Left lung (tissue), 10 donors: Measurements from ENCODE around the gene HAUS7. TPM values are rescaled to one million over a fixed set of nuclear protein-coding genes. Genes with fewer than 3 reads are reported as not detected.
A peak's percentile ranks its signal among the peaks of the same experiment; 100 is the strongest.

Source experiments
- ATAC-seq: fragments of 200-7000 bp; cut with Tn5 transposase; one replicate; pipeline ENCODE4 v1.9.1; 2020; ENCODE audit warnings: moderate library complexity
- DNase-seq, 4 donors: peaks; one replicate each; pipeline ENCODE4 v3.0.0-alpha.2; 2013 to 2020
- H3K27ac ChIP-seq, 2 donors: fragments of 200-600 bp; sonication (generic) in 1 of 2; one replicate each; pipeline versions ENCODE4 v1.5.0 to v1.8.0; 2020 to 2021
- H3K27me3 ChIP-seq, 2 donors: fragments of 200-600 bp; sonication (generic) in 1 of 2; one replicate each; pipeline versions ENCODE4 v1.5.0 to v1.8.0; 2020 to 2021
- H3K36me3 ChIP-seq, 2 donors: fragments of 200-600 bp; sonication (generic) in 1 of 2; one replicate each; pipeline versions ENCODE4 v1.5.0 to v1.8.0; 2020 to 2021
- H3K4me1 ChIP-seq, 2 donors: fragments of 200-600 bp; one replicate each; pipeline ENCODE4 v1.8.0; 2021
- H3K4me3 ChIP-seq, 2 donors: fragments of 200-600 bp; sonication (generic) in 1 of 2; one replicate each; pipeline versions ENCODE4 v1.5.0 to v1.8.0; 2020 to 2021; ENCODE audit warnings: mild to moderate bottlenecking in 1 of 2
- H3K9me3 ChIP-seq, 2 donors: fragments of 200-600 bp; sonication (generic) in 1 of 2; one replicate each; pipeline versions ENCODE4 v1.5.0 to v1.8.0; 2020 to 2021
- intact Hi-C, 2 donors: fragments of 100-400 bp; cut with DNase I; formaldehyde crosslinking; loops; one replicate each; pipeline versions ENCODE4 v1.11.2 to v1.14.2; 2022
- polyA plus RNA-seq, 6 donors: library from polyadenylated mRNA; unstranded; fragments of 120-200 nt; gene quantifications; one replicate each; pipeline ENCODE4 v1.2.1, GENCODE V29; 2013; ENCODE audit not compliant: insufficient read length in 6 of 6
- total RNA-seq, 2 donors: library from RNA; stranded (reverse); fragmentation: NEBNext Ultra II Directional; extraction: Animal tissue kit (Norgen Biotek cat#: 25700); gene quantifications; one replicate each; pipeline ENCODE4 v1.2.1, GENCODE V29; 2021
- TF ChIP-seq, protein P1 (sequence below), 2 donors: fragments of 200-600 bp; sonication (generic) in 1 of 2; IDR thresholded peaks; one replicate each; pipeline versions ENCODE4 v1.5.0 to v1.8.0; 2021; ENCODE audit warnings: antibody characterized with exemption in 2 of 2
- donor health status: DM: no; HTN: yes; CAD: no.
- donor health status: DM: no; HTN: no; CAD: no.

The HAUS7 gene
- total and polyA plus RNA-seq, 8 donors: 20.1 to 42.4 (median 33.7) TPM

- intact Hi-C loops: no loop called here
- Histone ChIP-seq H3K27me3 (no peaks in the 10 kb centered on the region), H3K4me1 (no peaks in the 10 kb centered on the region), H3K4me3 (no peak overlapping the region), H3K9me3 (no peaks in the 10 kb centered on the region), H3K27ac (no peak overlapping the region), H3K36me3 (peaks cover 0 to 8% of the 10 kb centered on the region in 2 donors)
- TF ChIP-seq, protein P1, sequence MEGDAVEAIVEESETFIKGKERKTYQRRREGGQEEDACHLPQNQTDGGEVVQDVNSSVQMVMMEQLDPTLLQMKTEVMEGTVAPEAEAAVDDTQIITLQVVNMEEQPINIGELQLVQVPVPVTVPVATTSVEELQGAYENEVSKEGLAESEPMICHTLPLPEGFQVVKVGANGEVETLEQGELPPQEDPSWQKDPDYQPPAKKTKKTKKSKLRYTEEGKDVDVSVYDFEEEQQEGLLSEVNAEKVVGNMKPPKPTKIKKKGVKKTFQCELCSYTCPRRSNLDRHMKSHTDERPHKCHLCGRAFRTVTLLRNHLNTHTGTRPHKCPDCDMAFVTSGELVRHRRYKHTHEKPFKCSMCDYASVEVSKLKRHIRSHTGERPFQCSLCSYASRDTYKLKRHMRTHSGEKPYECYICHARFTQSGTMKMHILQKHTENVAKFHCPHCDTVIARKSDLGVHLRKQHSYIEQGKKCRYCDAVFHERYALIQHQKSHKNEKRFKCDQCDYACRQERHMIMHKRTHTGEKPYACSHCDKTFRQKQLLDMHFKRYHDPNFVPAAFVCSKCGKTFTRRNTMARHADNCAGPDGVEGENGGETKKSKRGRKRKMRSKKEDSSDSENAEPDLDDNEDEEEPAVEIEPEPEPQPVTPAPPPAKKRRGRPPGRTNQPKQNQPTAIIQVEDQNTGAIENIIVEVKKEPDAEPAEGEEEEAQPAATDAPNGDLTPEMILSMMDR (IDR thresholded peaks at IDR 0.05): no peak
- ATAC-seq (no peak), DNase-seq (no peak)
Observed at GRCh38 chrX:153426204-153426603, 44.2 kb downstream of the HAUS7 start.

- Histone ChIP-seq H3K4me1 (no peaks in the 10 kb centered on the region), H3K9me3 (no peaks in the 10 kb centered on the region), H3K27me3 (no peaks in the 10 kb centered on the region), H3K4me3 (no peak overlapping the region), H3K27ac (no peak overlapping the region), H3K36me3 (peaks cover 0 to 23% of the 10 kb centered on the region in 2 donors)
- DNase-seq: peak in 2 of 4 donors; percentile 24 to 72
- peak; percentile 32 for ATAC-seq
- TF ChIP-seq, protein P1 (IDR thresholded peaks at IDR 0.05): no peak
- intact Hi-C loops: no loop called here
Observed at GRCh38 chrX:153423652-153424051, 46.7 kb downstream of the HAUS7 start.

- H3K36me3 ChIP-seq: peaks cover 0 to 23% of the 10 kb centered on the region in 2 donors
- H3K27ac ChIP-seq: no peak overlapping the region
- no peaks in the 10 kb centered on the region for H3K4me1 ChIP-seq
- DNase-seq (no peak), ATAC-seq (no peak)
- H3K4me3 ChIP-seq: no peak overlapping the region
- intact Hi-C loops: no loop called here
- TF ChIP-seq, protein P1 (IDR thresholded peaks at IDR 0.05): no peak
- H3K9me3 ChIP-seq: no peaks in the 10 kb centered on the region
- H3K27me3 ChIP-seq: no peaks in the 10 kb centered on the region
Observed at GRCh38 chrX:153421856-153422255, 48.5 kb downstream of the HAUS7 start.

- DNase-seq (no peak), ATAC-seq (no peak)
- Histone ChIP-seq H3K4me1 (no peaks in the 10 kb centered on the region), H3K36me3 (peaks cover 0 to 23% of the 10 kb centered on the region in 2 donors), H3K27ac (no peak overlapping the region), H3K9me3 (no peaks in the 10 kb centered on the region), H3K4me3 (no peak overlapping the region), H3K27me3 (no peaks in the 10 kb centered on the region)
- TF ChIP-seq, protein P1 (IDR thresholded peaks at IDR 0.05): no peak
- intact Hi-C loops: no loop called here
Observed at GRCh38 chrX:153420851-153421599, 49.4 kb downstream of the HAUS7 start.

DNA sequence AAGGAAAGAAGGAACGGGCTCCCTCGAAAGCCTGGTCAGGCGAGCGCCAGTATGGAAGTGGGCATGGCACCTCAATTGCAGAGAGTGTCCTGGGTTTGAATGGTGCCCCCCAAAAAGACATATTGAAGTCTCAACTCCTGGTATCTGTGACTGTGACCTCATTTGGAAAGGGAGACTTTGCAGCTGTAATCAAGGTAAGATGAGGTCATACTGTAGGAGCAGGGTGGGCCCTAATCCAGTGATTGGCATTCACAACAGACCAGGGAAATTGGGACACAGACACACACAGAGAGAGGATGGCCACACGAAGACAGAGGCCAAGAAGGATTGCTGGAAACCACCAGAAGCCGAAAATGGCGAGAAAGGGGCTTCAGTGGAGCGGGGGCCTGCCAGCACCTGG, 52.7 kb downstream of the HAUS7 start:
- Histone ChIP-seq H3K4me1 (no peaks in the 10 kb centered on the region), H3K36me3 (peaks cover 0 to 23% of the 10 kb centered on the region in 2 donors), H3K9me3 (no peaks in the 10 kb centered on the region), H3K27me3 (no peaks in the 10 kb centered on the region), H3K4me3 (no peak overlapping the region), H3K27ac (no peak overlapping the region)
- DNase-seq (no peak), ATAC-seq (no peak)
- TF ChIP-seq, protein P1 (IDR thresholded peaks at IDR 0.05): no peak
- intact Hi-C loops: no loop called here
